A673 (cell line): ENCODE data around the gene GLYR1. TPM values are rescaled to one million over a fixed set of nuclear protein-coding genes. Genes with fewer than 3 reads are reported as not detected.

ENCODE experiments used
- BruUV-seq: library from RNA; stranded (reverse); fragments of 400-500 nt; replicated peaks from 2 replicates; lab custom pipeline; 2021; lab: Mats Ljungman, UMichigan
- CTCF ChIA-PET: fragments of 300-600 bp; sonication (Branson Sonifier 250); formaldehyde crosslinking; loops from one replicate; lab custom pipeline; 2022; ENCODE audit warnings: antibody characterized with exemption; lab: Charles Lee
- POLR2A ChIA-PET: fragments of 300-600 bp; sonication (Branson Sonifier 250); formaldehyde crosslinking; loops from one replicate; lab custom pipeline; 2022; ENCODE audit warnings: antibody characterized with exemption; ENCODE audit not compliant: low non-redundant PET; lab: Charles Lee
- DNase-seq: peaks from one replicate; pipeline ENCODE4 v3.0.0-alpha.2; 2015; ENCODE audit warnings: low spot score
- H3K27ac ChIP-seq: fragments of 200-600 bp; sonication (generic); 2 replicates; pipeline ENCODE4 v1.5.1; 2016; ENCODE audit warnings: mixed run types, low read depth, mild to moderate bottlenecking, mixed read lengths, antibody characterized with exemption, low read length; ENCODE audit not compliant: poor library complexity, severe bottlenecking
- H3K27me3 ChIP-seq: fragments of 200-600 bp; sonication (generic); replicated peaks from 2 replicates; pipeline ENCODE4 v1.6.1; 2017; ENCODE audit warnings: mixed run types, low read depth, mild to moderate bottlenecking, mixed read lengths, antibody characterized with exemption, low read length; ENCODE audit not compliant: insufficient read depth, poor library complexity
- H3K36me3 ChIP-seq: fragments of 200-600 bp; sonication (generic); 2 replicates; pipeline ENCODE4 v1.6.1; 2016; ENCODE audit warnings: mixed run types, mild to moderate bottlenecking, mixed read lengths, antibody characterized with exemption, low read length; ENCODE audit not compliant: insufficient read depth, poor library complexity, severe bottlenecking
- H3K4me1 ChIP-seq: fragments of 200-600 bp; sonication (generic); 2 replicates; pipeline ENCODE4 v1.6.1; 2017; ENCODE audit warnings: mixed run types, mild to moderate bottlenecking, mixed read lengths, antibody characterized with exemption, low read length; ENCODE audit not compliant: insufficient read depth, poor library complexity, severe bottlenecking
- H3K4me3 ChIP-seq: fragments of 200-600 bp; sonication (generic); 2 replicates; pipeline ENCODE4 v1.5.1; 2016; ENCODE audit warnings: low read depth, mixed run types, mild to moderate bottlenecking, mixed read lengths, low read length; ENCODE audit not compliant: poor library complexity, severe bottlenecking
- H3K9me3 ChIP-seq: fragments of 200-600 bp; sonication (generic); 2 replicates; pipeline ENCODE4 v1.6.1; 2016; ENCODE audit warnings: mixed run types, low read depth, mild to moderate bottlenecking, mixed read lengths, antibody characterized with exemption, low read length; ENCODE audit not compliant: poor library complexity, severe bottlenecking
- EZH2 ChIP-seq: fragments of 200-600 bp; sonication (generic); IDR thresholded peaks from 2 replicates; pipeline ENCODE4 v1.6.1; 2017; ENCODE audit warnings: borderline replicate concordance, low read depth, mild to moderate bottlenecking, mixed read lengths, antibody characterized with exemption, low read length; ENCODE audit not compliant: poor library complexity, severe bottlenecking
- intact Hi-C: fragments of 100-400 bp; cut with micrococcal nuclease; formaldehyde crosslinking; loops from one replicate; pipeline ENCODE4 v1.10.0; 2022; ENCODE audit not compliant: unreplicated experiment
- total RNA-seq: library from RNA; stranded (reverse); gene quantifications from 2 replicates; pipeline ENCODE4 v1.2.3, GENCODE V29; 2021
- TF ChIP-seq, protein P1 (sequence below): fragments of 300-800, 200-600 bp; sonication (generic); conservative IDR thresholded peaks from 2 replicates; pipeline ENCODE4 v1.5.1; 2017; ENCODE audit warnings: low read depth, mild to moderate bottlenecking, antibody characterized with exemption, low read length, moderate library complexity, mixed read lengths

GLYR1 gene
- total RNA-seq, 1 experiment from 2014 or later: 128 TPM

DNA sequence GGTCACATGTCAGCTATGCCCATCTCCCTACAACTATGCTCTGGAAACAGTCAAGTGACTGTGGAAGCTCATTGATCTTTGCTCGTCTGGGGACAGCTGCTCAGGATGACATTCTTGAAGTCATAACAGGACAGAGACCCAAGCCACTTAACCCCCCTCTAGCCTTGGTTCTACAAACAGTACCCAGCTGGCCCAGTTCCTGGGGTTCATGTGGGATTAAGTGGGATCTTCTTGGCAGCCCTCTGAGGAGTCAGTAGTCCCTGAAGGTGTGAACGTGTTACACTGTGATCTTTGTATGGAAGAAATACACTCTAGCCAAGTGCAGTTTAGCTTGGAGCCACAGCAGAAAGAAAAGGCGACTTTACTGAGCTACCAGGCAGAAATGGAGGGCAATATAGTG is 26.0 kb upstream of the GLYR1 start:
- H3K4me3 ChIP-seq: no peak overlapping the region
- peaks cover 46% of the 10 kb centered on the region for H3K36me3 ChIP-seq
- no peaks in the 10 kb centered on the region for H3K27me3 ChIP-seq
- no TSS peak for BruUV-seq
- no peaks in the 10 kb centered on the region for H3K4me1 ChIP-seq
- CTCF ChIA-PET: no interaction called here
- POLR2A ChIA-PET: no interaction called here
- H3K9me3 ChIP-seq: no peaks in the 10 kb centered on the region
- DNase-seq: no peak
- no peak overlapping the region for H3K27ac ChIP-seq
- TF ChIP-seq EZH2: no peak
- TF ChIP-seq, protein P1, sequence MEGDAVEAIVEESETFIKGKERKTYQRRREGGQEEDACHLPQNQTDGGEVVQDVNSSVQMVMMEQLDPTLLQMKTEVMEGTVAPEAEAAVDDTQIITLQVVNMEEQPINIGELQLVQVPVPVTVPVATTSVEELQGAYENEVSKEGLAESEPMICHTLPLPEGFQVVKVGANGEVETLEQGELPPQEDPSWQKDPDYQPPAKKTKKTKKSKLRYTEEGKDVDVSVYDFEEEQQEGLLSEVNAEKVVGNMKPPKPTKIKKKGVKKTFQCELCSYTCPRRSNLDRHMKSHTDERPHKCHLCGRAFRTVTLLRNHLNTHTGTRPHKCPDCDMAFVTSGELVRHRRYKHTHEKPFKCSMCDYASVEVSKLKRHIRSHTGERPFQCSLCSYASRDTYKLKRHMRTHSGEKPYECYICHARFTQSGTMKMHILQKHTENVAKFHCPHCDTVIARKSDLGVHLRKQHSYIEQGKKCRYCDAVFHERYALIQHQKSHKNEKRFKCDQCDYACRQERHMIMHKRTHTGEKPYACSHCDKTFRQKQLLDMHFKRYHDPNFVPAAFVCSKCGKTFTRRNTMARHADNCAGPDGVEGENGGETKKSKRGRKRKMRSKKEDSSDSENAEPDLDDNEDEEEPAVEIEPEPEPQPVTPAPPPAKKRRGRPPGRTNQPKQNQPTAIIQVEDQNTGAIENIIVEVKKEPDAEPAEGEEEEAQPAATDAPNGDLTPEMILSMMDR: no peak
- intact Hi-C loops: no loop called here

DNA sequence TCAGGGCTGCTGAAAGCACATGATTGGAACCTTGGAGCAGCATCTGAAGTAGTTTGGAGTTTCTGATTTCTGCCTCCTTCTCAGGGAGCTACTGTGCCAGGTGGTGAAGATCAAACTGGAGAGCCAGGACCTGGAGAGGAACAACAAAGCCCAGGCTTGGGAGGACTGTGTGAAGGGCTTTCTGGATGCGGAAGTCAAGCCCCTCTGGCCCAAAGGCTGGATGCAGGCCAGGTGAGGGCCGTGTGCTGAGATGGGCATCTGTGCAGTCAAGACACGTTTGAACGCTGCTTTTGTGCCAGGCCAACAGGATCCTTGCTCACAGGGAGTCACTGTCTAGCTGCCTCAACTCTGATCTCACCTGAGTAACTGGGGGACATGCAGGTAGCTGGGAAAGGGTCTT is 24.0 kb upstream of the GLYR1 start:
- intact Hi-C loops: no loop called here
- H3K27me3 ChIP-seq: no peaks in the 10 kb centered on the region
- ChIA-PET CTCF (no interaction called here), POLR2A (no interaction called here)
- H3K9me3 ChIP-seq: no peaks in the 10 kb centered on the region
- no peaks in the 10 kb centered on the region for H3K4me1 ChIP-seq
- no peak for DNase-seq
- no peak overlapping the region for H3K27ac ChIP-seq
- H3K4me3 ChIP-seq: no peak overlapping the region
- peaks cover 28% of the 10 kb centered on the region for H3K36me3 ChIP-seq
- no peak for TF ChIP-seq EZH2
- TF ChIP-seq, protein P1: no peak
- BruUV-seq: no TSS peak

DNA sequence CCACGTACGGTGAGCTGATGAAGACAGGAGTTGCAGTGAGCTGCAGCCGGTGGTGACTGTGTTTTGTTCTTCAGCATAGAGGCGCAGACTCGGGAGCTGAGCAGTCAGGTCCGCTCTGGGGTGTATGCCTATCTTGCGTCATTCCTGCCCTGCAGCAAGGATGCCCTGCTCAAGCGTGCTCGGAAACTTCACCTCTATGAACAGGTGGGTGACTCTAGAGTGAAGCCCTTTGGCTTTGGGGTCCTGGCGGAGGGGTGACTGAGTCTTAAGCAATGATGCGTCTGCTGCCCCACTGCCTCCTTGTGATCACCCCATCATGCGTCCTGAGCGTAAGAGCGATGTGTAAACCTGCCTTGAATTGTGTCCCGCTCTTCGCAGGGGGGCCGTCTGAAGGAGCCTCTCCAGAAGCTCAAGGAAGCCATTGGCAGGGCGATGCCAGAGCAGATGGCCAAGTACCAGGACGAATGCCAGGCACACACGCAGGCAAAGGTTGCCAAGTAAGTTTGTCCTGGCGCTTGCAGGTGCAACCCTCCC is 23.1 kb upstream of the GLYR1 start:
- Histone ChIP-seq H3K27me3 (no peaks in the 10 kb centered on the region), H3K4me3 (no peak overlapping the region), H3K4me1 (no peaks in the 10 kb centered on the region), H3K36me3 (peaks cover 23% of the 10 kb centered on the region), H3K27ac (no peak overlapping the region), H3K9me3 (no peaks in the 10 kb centered on the region)
- DNase-seq: no peak
- ChIA-PET CTCF (interaction anchor here (0.8 kb wide), 1 partner anchor 1696 kb away, joined by 3 read pairs; no protein-coding TSS in a partner anchor), POLR2A (no interaction called here)
- BruUV-seq: no TSS peak
- TF ChIP-seq, protein P1: no peak
- TF ChIP-seq EZH2: no peak
- intact Hi-C loops: no loop called here
